Measurements from ENCODE around the gene CLMN.
"Not testable (repeated sequence)": the region's sequence is repeated elsewhere in the genome, so short reads cannot be mapped to it uniquely, and the experiment has no call there.

DNA sequence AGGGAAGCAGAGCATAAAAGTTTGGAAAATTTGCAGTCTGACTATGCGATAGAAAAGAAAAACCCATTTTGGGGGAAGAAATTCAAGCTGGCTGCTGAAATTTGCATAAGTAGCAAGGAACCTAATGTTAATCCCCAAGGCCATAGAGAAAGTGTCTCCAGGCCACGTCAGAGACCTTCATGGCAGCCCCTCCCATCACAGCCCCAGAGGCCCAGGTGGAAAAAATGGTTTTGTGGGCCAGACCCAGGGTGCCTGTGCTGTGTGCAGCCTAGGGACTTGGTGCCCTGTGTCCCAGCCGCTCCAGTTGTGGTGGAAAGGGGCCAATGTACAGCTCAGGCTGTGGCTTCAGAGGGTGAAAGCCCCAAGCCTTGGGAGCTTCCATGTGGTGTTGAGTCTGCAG, 35.9 kb downstream of the CLMN start:
- TF ChIP-seq, protein P1, sequence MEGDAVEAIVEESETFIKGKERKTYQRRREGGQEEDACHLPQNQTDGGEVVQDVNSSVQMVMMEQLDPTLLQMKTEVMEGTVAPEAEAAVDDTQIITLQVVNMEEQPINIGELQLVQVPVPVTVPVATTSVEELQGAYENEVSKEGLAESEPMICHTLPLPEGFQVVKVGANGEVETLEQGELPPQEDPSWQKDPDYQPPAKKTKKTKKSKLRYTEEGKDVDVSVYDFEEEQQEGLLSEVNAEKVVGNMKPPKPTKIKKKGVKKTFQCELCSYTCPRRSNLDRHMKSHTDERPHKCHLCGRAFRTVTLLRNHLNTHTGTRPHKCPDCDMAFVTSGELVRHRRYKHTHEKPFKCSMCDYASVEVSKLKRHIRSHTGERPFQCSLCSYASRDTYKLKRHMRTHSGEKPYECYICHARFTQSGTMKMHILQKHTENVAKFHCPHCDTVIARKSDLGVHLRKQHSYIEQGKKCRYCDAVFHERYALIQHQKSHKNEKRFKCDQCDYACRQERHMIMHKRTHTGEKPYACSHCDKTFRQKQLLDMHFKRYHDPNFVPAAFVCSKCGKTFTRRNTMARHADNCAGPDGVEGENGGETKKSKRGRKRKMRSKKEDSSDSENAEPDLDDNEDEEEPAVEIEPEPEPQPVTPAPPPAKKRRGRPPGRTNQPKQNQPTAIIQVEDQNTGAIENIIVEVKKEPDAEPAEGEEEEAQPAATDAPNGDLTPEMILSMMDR (IDR thresholded peaks at IDR 0.05; ENCODE audit: poor library complexity, severe bottlenecking): not testable (repeated sequence)
- not testable (repeated sequence) for TF ChIP-seq EP300 (conservative IDR thresholded peaks at IDR 0.05; ENCODE audit: poor library complexity, severe bottlenecking); SMC3 (conservative IDR thresholded peaks at IDR 0.05; ENCODE audit: poor library complexity); RAD21 (conservative IDR thresholded peaks at IDR 0.05); EZH2 (IDR thresholded peaks at IDR 0.05; ENCODE audit: borderline replicate concordance, insufficient read depth, low read length, poor library complexity, severe bottlenecking); POLR2AphosphoS5 (IDR thresholded peaks at IDR 0.05); TAF1 (IDR thresholded peaks at IDR 0.05; ENCODE audit: low read depth)
- TF ChIP-seq, protein P2, sequence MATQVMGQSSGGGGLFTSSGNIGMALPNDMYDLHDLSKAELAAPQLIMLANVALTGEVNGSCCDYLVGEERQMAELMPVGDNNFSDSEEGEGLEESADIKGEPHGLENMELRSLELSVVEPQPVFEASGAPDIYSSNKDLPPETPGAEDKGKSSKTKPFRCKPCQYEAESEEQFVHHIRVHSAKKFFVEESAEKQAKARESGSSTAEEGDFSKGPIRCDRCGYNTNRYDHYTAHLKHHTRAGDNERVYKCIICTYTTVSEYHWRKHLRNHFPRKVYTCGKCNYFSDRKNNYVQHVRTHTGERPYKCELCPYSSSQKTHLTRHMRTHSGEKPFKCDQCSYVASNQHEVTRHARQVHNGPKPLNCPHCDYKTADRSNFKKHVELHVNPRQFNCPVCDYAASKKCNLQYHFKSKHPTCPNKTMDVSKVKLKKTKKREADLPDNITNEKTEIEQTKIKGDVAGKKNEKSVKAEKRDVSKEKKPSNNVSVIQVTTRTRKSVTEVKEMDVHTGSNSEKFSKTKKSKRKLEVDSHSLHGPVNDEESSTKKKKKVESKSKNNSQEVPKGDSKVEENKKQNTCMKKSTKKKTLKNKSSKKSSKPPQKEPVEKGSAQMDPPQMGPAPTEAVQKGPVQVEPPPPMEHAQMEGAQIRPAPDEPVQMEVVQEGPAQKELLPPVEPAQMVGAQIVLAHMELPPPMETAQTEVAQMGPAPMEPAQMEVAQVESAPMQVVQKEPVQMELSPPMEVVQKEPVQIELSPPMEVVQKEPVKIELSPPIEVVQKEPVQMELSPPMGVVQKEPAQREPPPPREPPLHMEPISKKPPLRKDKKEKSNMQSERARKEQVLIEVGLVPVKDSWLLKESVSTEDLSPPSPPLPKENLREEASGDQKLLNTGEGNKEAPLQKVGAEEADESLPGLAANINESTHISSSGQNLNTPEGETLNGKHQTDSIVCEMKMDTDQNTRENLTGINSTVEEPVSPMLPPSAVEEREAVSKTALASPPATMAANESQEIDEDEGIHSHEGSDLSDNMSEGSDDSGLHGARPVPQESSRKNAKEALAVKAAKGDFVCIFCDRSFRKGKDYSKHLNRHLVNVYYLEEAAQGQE (IDR thresholded peaks at IDR 0.05; ENCODE audit: borderline replicate concordance): not testable (repeated sequence)

Measured in neural cell (in vitro differentiated cells).